Measurements from ENCODE around the gene PRR33.

The PRR33 gene

DNA sequence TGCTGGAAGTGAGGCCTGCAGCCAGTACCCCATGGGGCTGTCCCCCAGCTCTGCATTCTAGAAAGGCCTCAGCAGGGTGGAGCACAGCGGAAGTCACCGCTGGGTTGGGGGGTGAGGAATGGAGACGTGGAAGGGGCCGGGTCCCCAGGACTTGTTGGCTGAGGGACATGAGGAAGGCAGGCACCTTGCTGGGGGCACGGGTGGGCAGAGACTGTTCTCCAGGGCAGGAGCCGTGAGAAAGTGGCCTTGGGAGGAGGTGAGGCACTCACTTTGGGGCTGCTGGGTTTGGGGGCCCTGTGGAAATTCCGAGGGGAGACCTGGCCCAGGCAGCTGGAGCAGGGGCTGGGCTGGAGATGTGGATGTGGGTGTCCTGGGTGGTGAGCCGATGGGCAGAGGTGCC, 47.9 kb downstream of the PRR33 start:
- TF ChIP-seq, protein P1, sequence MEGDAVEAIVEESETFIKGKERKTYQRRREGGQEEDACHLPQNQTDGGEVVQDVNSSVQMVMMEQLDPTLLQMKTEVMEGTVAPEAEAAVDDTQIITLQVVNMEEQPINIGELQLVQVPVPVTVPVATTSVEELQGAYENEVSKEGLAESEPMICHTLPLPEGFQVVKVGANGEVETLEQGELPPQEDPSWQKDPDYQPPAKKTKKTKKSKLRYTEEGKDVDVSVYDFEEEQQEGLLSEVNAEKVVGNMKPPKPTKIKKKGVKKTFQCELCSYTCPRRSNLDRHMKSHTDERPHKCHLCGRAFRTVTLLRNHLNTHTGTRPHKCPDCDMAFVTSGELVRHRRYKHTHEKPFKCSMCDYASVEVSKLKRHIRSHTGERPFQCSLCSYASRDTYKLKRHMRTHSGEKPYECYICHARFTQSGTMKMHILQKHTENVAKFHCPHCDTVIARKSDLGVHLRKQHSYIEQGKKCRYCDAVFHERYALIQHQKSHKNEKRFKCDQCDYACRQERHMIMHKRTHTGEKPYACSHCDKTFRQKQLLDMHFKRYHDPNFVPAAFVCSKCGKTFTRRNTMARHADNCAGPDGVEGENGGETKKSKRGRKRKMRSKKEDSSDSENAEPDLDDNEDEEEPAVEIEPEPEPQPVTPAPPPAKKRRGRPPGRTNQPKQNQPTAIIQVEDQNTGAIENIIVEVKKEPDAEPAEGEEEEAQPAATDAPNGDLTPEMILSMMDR (IDR thresholded peaks at IDR 0.05; ENCODE audit: borderline replicate concordance, insufficient read depth, low read depth, low read length) = no peak
- no peak overlapping the region for H3K4me3 ChIP-seq (ENCODE audit: low read depth, low read length)

DNA sequence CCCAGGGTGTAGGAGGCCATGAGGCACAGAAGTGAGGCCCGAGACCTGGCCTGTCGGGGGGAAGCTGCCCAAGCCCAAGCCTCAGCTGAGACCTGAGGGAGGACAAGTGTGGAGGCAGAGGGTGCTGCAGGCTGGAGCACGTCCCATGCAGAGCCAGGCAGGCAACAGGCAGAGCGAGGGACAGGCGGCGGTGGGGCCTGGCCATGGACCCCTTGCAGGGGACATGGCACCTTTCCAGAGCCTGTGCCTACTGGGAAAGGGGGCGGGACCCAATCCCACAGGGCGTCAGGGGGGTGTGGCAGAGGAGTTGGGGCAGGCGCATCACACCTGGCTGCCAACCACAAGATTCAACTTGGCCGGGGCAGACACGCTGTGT, 48.6 kb downstream of the PRR33 start:
- H3K4me3 ChIP-seq (ENCODE audit: low read depth, low read length) = no peak overlapping the region
- TF ChIP-seq, protein P1 (IDR thresholded peaks at IDR 0.05; ENCODE audit: borderline replicate concordance, insufficient read depth, low read depth, low read length) = no peak

DNA sequence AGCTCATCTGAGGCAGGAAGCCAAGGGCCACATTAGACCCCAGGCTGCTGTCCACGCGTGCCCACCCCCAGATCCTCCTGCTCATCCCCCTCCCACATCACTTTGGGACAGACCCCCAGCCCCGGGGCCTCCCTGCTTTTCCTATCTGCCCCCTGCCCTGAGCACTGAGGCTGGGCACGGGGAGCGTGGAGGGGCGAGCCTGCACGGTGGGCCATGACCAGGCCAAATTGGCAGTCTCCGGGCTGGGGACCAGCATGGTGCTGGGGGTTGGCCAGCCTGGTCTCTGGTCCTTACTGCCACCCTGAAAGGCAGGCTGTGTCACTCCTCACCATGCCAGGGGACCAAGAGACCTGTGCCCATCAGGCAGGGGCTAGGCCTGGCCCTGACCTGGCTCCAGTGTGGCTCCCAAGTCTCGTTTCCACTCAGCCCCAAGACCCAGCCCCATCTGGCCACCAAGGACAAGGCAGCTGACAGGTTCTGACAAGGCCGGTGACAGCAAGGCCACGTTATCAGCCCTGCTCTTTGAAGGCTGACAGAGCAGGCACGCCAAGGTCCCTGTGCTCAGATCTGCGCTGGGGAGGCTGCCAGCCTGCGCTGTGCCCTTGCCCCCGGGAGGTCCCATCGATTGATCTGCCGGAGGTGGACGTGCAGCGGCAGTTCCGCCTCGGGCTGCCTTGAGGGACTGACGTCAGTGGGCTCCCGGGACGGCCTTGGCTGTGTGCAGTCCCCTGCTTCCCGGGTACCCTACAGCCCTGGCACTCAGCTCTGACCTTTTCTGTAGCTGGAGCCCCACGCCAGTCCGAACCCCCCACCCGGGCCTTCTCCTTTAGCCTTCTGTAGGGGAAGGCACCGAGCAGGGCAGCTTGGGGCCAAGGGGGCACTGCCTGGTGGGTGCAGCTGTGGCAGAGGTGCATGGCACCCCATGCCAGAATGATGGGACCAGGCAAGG, 49.3 kb downstream of the PRR33 start:
- no peak overlapping the region for H3K4me3 ChIP-seq (ENCODE audit: low read depth, low read length)
- TF ChIP-seq, protein P1 (IDR thresholded peaks at IDR 0.05; ENCODE audit: borderline replicate concordance, insufficient read depth, low read depth, low read length) = no peak

DNA sequence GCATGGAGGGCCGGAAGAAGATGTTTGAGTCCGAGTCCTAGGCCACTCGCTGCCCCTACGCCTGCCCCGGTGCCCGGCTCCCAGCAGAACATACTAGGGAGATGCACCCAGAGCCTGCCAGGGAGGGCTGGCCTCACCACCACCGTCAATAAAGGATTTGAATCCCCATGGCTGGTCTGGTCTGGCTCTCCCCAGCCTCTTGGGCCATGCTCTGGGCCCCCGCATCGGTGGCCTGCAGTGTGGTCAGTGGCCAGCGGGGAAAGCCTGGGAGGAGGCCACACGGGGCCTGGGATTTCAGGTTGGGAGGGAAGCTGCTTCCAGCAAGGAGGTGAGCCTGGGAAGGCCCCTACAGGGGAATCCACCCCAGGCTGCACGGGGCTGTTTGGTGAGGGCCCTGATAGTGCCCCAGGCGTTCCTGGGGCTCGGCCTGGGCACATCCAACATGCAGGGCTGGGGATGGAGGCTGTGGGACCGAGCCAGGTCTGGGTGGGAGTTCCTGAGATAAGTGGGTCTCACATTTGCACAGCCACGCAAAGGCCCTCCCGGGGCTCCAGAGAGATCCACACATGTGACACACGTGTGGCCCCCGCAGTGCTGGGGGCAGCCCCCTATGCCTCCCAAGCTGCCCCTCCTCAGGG, 50.1 kb downstream of the PRR33 start:
- H3K4me3 ChIP-seq (ENCODE audit: low read depth, low read length) = no peak overlapping the region
- TF ChIP-seq, protein P1 (IDR thresholded peaks at IDR 0.05; ENCODE audit: borderline replicate concordance, insufficient read depth, low read depth, low read length) = no peak

DNA sequence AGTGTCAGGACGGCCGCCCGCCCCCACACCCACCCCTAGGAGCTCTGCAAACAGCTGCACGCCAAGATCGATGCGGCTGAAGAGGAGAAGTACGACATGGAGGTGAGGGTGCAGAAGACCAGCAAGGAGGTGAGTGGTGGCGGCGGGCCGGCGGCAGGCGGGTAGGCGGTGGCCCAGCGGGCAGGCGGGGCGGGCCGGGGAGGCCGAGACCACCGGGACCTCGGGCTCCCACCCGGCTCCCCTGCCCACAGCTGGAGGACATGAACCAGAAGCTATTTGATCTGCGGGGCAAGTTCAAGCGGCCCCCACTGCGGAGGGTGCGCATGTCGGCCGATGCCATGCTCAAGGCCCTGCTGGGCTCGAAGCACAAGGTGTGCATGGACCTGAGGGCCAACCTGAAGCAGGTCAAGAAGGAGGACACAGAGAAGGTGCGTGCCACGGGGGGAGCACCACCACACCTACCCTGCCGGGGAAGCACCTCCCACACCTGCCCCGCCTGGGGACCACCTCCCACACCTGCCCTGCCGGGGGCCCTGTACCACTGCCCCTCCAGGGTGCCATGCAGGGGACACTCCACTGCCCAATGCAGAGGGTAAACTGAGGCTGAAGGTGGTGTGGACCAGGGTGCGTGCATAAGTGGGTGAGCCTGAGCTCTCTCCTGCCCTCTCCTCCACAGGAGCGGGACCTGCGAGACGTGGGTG, 50.8 kb downstream of the PRR33 start:
- TF ChIP-seq, protein P1 (IDR thresholded peaks at IDR 0.05; ENCODE audit: borderline replicate concordance, insufficient read depth, low read depth, low read length) = no peak
- H3K4me3 ChIP-seq (ENCODE audit: low read depth, low read length) = no peak overlapping the region

DNA sequence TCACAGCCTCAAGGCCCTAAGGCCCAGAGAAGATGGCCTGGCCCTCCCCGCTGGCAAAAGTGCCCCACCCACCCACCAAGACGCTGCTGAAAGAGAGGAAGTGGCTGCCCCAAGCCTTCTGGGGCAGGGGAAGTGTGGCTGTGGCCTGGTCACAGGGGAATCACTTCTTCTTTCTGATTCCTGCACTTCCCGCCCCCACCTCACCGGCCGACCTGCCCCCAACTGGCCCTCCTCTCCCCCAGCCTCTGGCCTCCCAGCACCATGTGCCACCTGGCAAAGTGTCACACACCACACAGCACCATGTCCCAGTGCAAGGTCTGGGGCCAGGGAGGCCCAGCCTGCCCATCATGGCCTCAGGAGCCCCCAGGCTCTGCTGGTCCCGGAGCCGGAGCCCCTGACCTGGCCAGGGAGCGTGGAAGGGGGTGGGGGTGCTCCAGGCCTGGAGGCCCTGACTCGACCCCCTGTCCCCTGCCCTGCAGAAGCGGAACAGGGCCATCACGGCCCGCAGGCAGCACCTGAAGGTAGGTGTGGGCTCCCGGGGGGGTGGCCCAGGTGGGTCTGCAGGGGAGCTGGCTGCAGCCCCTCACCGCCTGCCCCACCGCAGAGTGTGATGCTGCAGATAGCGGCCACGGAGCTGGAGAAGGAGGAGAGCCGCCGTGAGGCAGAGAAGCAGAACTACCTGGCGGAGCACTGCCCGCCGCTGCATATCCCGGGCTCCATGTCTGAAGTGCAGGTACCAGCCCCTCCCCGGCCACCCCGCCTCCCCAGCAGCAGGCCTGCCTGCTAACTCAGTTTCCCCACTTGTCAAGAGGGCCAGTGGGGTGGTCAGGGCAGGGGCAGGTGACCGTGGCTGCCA, 51.5 kb downstream of the PRR33 start:
- TF ChIP-seq, protein P1 (IDR thresholded peaks at IDR 0.05; ENCODE audit: borderline replicate concordance, insufficient read depth, low read depth, low read length) = no peak

More for the DNA sequence above, 51.5 kb downstream of the PRR33 start:
- no peak overlapping the region for H3K4me3 ChIP-seq (ENCODE audit: low read depth, low read length)

Measured in GM12875 (cell line).